Suprapubic skin (tissue), 4 donors: ENCODE results near the gene ASXL3. TPM values are rescaled to one million over a fixed set of nuclear protein-coding genes. Genes with fewer than 3 reads are reported as not detected.

Source experiments
- DNase-seq, 2 donors: peaks; one replicate each; pipeline ENCODE4 v3.0.0-alpha.2; 2019; ENCODE audit warnings: low spot score in 2 of 2
- H3K27ac ChIP-seq: fragments of 200-600 bp; sonication (generic); one replicate; pipeline ENCODE4 v1.5.1; 2019
- H3K27me3 ChIP-seq: fragments of 200-600 bp; sonication (generic); one replicate; pipeline ENCODE4 v1.5.1; 2019
- H3K36me3 ChIP-seq: fragments of 200-600 bp; sonication (generic); one replicate; pipeline ENCODE4 v1.5.1; 2019
- H3K4me1 ChIP-seq: fragments of 200-600 bp; sonication (generic); one replicate; pipeline ENCODE4 v1.5.1; 2019
- H3K4me3 ChIP-seq: fragments of 200-600 bp; sonication (generic); one replicate; pipeline ENCODE4 v1.5.1; 2019; ENCODE audit warnings: mild to moderate bottlenecking
- H3K9me3 ChIP-seq: fragments of 200-600 bp; sonication (generic); one replicate; pipeline ENCODE4 v1.5.1; 2019
- CTCF ChIP-seq, 2 donors: fragments of 200-600 bp in 1 of 2; fragments of 450-650 bp in 1 of 2; sonication (generic) in 1 of 2; IDR thresholded peaks; one replicate each; pipeline ENCODE4 v1.5.1; 2016 to 2019; ENCODE audit warnings: antibody characterized with exemption in 2 of 2, mild to moderate bottlenecking in 1 of 2, moderate library complexity in 1 of 2
- EP300 ChIP-seq: sonication (generic); formaldehyde crosslinking; IDR thresholded peaks from one replicate; pipeline ENCODE4 v1.6.1; 2017; ENCODE audit warnings: antibody characterized with exemption
- POLR2A ChIP-seq, 2 donors: fragments of 450-650 bp; IDR thresholded peaks; one replicate each; pipeline ENCODE4 v1.6.1; 2017; ENCODE audit warnings: antibody characterized with exemption in 2 of 2, mild to moderate bottlenecking in 2 of 2, moderate library complexity in 2 of 2
- POLR2AphosphoS5 ChIP-seq, 3 donors: sonication (generic); formaldehyde crosslinking; IDR thresholded peaks; one replicate each; pipeline ENCODE4 v1.6.1; 2017; ENCODE audit warnings: antibody characterized with exemption in 3 of 3
- WGBS: methylation state at CpG from one replicate; pipeline ENCODE4 v1.1.5; 2018; 5-methylcytosine and 5-hydroxymethylcytosine counted together
- total RNA-seq, 4 donors: library from RNA; depleted of rRNA; stranded (reverse); fragments of >200 nt; gene quantifications; one replicate each; pipeline ENCODE4 v1.1.0, GENCODE V29; 2016

Gene ASXL3
- total RNA-seq, 4 donors from 2014 or later = 0.10 to 2.0 (median 0.70) TPM

GRCh38 chr18:33575451-33575850, 2.6 kb upstream of the ASXL3 start:
- H3K27ac ChIP-seq = no peak overlapping the region
- H3K4me3 ChIP-seq = no peak overlapping the region
- H3K27me3 ChIP-seq = peaks cover 31% of the 10 kb centered on the region
- peaks cover 12% of the 10 kb centered on the region for H3K4me1 ChIP-seq
- TF ChIP-seq CTCF (IDR thresholded peaks at IDR 0.05) (no peak), POLR2A (IDR thresholded peaks at IDR 0.05) (no peak), EP300 (no peak), POLR2AphosphoS5 (IDR thresholded peaks at IDR 0.05) (no peak)
- H3K36me3 ChIP-seq = no peaks in the 10 kb centered on the region
- H3K9me3 ChIP-seq = no peaks in the 10 kb centered on the region
- no peak for DNase-seq

GRCh38 chr18:33576999-33577646, 896 bp upstream of the ASXL3 start:
- DNase-seq = no peak
- H3K9me3 ChIP-seq = no peaks in the 10 kb centered on the region
- H3K27me3 ChIP-seq = peaks cover 31% of the 10 kb centered on the region
- WGBS = 27% methylated on average over 5 of the region's 5 CpGs
- no peaks in the 10 kb centered on the region for H3K36me3 ChIP-seq
- peaks cover 12% of the 10 kb centered on the region for H3K4me1 ChIP-seq
- TF ChIP-seq POLR2A (IDR thresholded peaks at IDR 0.05) (no peak), POLR2AphosphoS5 (IDR thresholded peaks at IDR 0.05) (no peak), EP300 (no peak)
- H3K4me3 ChIP-seq = peak overlapping the region; percentile 61
- no peak overlapping the region for H3K27ac ChIP-seq

GRCh38 chr18:33578518-33579348, 714 bp downstream of the ASXL3 start:
- 6% methylated on average over 26 of the region's 80 CpGs for WGBS
- Histone ChIP-seq H3K4me1 (peaks cover 12% of the 10 kb centered on the region), H3K4me3 (peak overlapping the region; percentile 61), H3K27me3 (peaks cover 30% of the 10 kb centered on the region), H3K9me3 (no peaks in the 10 kb centered on the region), H3K27ac (peak overlapping the region; percentile 70), H3K36me3 (no peaks in the 10 kb centered on the region)
- no peak for TF ChIP-seq CTCF (IDR thresholded peaks at IDR 0.05)
- no peak for TF ChIP-seq POLR2A (IDR thresholded peaks at IDR 0.05)
- no peak for TF ChIP-seq EP300
- no peak for TF ChIP-seq POLR2AphosphoS5 (IDR thresholded peaks at IDR 0.05)
- DNase-seq = peak in 1 of 2 donors; percentile 81

- no peaks in the 10 kb centered on the region for H3K9me3 ChIP-seq
- H3K4me3 ChIP-seq = peak overlapping the region; percentile 61
- peaks cover 12% of the 10 kb centered on the region for H3K4me1 ChIP-seq
- WGBS = 30% methylated on average over 16 of the region's 16 CpGs
- no peak for DNase-seq
- H3K27me3 ChIP-seq = peaks cover 26% of the 10 kb centered on the region
- no peak for TF ChIP-seq CTCF (IDR thresholded peaks at IDR 0.05)
- TF ChIP-seq EP300 = no peak
- no peak for TF ChIP-seq POLR2AphosphoS5 (IDR thresholded peaks at IDR 0.05)
- TF ChIP-seq POLR2A (IDR thresholded peaks at IDR 0.05) = no peak
- H3K36me3 ChIP-seq = no peaks in the 10 kb centered on the region
- no peak overlapping the region for H3K27ac ChIP-seq
Measured at GRCh38 chr18:33579349-33580215, 1.6 kb downstream of the ASXL3 start.

- Histone ChIP-seq H3K4me1 (peaks cover 12% of the 10 kb centered on the region), H3K27me3 (peaks cover 19% of the 10 kb centered on the region), H3K4me3 (no peak overlapping the region), H3K9me3 (no peaks in the 10 kb centered on the region), H3K36me3 (no peaks in the 10 kb centered on the region), H3K27ac (no peak overlapping the region)
- DNase-seq = no peak
- no peak for TF ChIP-seq EP300
- no peak for TF ChIP-seq POLR2A (IDR thresholded peaks at IDR 0.05)
- no peak for TF ChIP-seq POLR2AphosphoS5 (IDR thresholded peaks at IDR 0.05)
- no peak for TF ChIP-seq CTCF (IDR thresholded peaks at IDR 0.05)
- WGBS = 84% methylated on average over 4 of the region's 4 CpGs
Measured at GRCh38 chr18:33580546-33580945, 2.5 kb downstream of the ASXL3 start.
